ENCODE results near the gene PKDREJ.

DNA sequence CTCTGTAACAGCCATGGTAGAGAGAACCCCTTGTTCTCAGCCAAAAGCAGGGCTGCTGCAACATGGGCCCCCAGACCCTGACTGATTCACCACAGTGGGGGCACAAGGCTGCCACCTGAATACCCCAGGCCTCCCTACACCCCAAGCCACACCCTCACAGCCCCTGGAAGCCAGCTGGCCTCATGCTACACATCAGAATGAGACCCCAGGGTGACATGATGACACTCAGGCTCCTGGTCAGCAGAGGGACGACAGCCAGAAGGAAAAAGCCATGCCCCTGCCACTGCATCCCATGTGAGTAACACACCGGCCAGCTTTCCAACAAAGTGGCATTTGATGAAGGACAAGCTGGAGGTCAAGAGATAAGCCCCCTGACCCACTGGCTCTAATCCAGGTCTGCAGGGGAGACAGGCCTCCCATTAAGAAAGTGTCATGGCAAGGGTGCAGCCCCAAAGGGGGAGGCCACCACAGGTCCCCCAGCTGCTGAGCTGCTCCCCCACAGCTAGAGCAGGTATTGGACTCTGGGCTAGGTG is 15.6 kb downstream of the PKDREJ start:
- TF ChIP-seq, protein P1, sequence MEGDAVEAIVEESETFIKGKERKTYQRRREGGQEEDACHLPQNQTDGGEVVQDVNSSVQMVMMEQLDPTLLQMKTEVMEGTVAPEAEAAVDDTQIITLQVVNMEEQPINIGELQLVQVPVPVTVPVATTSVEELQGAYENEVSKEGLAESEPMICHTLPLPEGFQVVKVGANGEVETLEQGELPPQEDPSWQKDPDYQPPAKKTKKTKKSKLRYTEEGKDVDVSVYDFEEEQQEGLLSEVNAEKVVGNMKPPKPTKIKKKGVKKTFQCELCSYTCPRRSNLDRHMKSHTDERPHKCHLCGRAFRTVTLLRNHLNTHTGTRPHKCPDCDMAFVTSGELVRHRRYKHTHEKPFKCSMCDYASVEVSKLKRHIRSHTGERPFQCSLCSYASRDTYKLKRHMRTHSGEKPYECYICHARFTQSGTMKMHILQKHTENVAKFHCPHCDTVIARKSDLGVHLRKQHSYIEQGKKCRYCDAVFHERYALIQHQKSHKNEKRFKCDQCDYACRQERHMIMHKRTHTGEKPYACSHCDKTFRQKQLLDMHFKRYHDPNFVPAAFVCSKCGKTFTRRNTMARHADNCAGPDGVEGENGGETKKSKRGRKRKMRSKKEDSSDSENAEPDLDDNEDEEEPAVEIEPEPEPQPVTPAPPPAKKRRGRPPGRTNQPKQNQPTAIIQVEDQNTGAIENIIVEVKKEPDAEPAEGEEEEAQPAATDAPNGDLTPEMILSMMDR (conservative IDR thresholded peaks at IDR 0.05 in 1 of 2, IDR thresholded peaks at IDR 0.05 in 1 of 2; ENCODE audit: low read depth in 1 of 2, low read length in 2 of 2), result no peak
- TF ChIP-seq EZH2 (IDR thresholded peaks at IDR 0.05; ENCODE audit: low read length, missing control alignments), result no peak

Measured in fibroblast of lung (primary cell).